T-helper 1 cell (primary cell): Measurements from ENCODE around the gene HK2.

Source experiments
- DNase-seq, 5 donors: peaks; one replicate each; pipeline ENCODE4 v3.0.0-alpha.2; 2012 to 2020

The HK2 gene

GRCh38 chr2:74857725-74858124 is 23.8 kb downstream of the HK2 start:
- no peak for DNase-seq

DNA sequence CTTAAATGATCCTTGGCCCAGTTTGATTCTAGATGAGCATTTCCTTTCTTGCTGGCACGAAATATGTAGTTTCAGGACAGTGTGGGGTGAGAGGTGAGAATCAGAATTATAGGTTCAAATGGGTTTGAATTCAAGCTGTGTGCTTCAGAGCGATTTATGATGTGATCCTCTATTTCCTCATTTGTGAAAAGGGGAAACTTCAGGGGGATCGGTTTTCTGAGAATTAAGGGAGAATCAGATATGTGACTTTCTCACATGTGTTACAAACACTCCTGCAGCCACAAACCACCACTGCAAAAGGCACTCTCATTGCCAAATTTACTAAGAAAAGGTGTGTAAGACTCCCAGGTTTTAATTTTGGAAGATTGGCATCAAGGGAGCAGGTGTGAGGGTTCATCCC is 24.4 kb downstream of the HK2 start:
- no peak for DNase-seq

DNA sequence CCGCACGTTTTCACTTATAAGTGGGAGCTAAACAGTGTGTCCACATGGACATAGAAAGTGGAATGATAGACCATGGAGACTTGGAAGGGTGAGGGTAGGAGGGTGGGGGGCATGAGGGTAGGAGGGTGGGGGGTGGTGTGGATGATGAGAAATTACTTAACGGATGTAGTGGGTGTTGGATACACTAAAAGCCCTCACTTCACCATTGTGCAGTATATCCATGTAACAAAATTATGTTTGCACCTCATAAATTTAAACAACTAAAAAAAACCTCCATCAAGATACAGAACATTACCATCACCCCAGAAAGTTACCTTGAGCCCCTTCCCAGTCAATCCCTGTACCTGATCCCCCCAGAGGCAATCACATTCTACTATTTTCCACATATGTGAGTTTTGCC is 26.2 kb downstream of the HK2 start:
- no peak for DNase-seq

GRCh38 chr2:74860521-74860920 is 26.6 kb downstream of the HK2 start:
- no peak for DNase-seq

GRCh38 chr2:74861531-74861930 is 27.6 kb downstream of the HK2 start:
- DNase-seq = no peak

- DNase-seq = no peak
Observed at GRCh38 chr2:74862020-74862964, 28.4 kb downstream of the HK2 start.

DNA sequence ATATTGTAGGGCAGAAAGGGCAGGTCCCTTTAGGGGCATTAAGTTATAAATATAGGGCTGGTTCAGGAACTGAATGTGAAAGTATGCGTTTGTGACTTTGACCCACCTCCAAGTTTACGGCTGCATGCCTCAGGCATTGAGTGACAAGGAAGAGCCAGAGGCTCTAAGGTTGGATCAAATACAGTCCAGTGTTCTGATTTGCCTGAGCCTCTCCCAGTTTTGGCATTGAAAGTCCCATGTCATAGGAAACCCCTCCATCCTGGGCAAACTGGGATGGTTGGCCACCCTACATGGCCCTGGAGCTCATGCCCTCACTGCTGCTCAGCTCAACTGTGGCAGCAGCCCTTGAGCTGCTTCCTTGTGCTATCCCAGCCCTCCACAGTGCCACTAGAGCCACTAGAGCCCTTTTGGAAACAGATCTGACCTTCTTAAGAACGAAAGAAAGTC is 29.9 kb downstream of the HK2 start:
- DNase-seq = no peak

GRCh38 chr2:74864728-74865722 is 31.1 kb downstream of the HK2 start:
- no peak for DNase-seq

DNA sequence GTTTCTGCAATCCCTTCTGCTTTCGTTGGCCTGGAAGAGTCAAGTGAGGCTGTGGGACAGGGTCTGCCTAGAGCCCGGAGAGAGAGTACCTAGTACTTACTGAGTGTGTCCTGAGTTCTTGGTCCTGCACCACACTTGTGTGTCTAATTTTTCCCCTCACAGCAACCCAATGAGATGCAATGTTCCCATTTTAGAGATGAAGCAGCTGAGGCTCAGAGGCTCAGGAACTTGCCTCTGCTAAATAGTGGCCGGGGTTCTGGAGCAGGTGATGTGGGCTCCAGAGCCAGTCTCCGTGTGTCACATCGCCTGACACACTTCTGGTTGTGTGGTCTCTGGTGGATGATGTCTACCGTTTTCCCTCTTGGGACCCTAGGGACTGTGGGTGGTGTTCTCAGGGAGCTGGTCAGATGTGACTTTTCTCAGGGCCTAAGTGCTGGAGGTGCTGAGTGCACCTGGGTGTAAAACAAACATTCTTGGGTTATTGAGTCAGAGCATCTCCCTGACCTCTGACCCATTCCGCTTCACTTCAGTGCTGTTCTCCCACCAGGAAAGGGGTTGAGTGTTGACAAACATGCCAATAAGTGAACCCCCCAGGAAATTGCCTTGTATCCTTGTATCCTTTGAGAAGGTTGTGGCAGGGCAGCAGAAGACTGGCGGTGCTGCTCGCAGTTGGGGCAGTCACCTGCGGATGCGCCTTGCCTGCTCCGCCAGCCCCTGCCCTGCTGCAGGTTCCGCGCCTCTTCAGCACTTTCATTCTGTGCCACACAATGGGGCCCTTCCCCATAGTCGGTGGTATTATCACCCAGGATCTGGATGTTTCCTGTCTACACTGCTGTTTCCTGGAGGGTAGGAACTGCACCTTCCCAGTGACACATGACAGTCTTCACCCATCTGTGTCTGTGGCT is 32.1 kb downstream of the HK2 start:
- no peak for DNase-seq

DNA sequence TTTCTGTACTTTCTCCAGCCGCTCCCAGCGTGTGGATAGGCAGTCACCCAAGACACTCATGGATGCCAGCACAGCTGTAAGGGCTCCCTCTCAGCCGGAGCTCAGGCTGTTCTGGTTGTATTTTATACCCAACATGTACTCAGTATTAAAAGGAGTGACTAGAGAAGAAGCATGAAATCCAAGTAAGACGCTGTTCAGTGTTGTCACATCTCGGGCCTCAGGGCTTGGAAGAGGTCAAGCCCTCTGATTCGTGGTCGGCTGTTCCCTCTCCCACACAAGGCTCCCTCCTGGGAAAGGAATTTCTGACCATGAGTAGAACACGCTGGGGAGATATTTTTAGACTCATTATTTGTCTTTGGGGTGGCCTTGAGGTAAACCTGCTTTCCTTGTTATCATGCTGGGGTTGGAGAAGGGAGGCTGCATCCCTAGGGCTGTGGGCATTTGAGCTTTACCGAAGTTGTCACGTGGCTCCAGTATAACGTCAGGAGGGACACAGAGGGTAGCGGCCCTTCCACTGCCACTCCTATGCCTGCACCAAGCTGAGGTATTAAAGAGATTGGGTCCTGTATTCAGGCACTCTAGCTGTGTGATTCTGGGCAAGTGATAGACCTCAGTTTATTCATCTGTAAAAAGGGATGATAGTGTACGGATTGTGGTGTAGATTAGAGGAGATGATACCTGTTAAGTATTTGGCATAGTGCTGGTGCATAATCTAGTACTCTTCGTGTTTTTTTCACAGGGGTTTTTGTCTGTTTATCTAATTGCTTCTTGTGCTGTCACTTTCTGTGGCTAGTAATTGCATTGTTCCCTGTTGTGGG is 34.1 kb downstream of the HK2 start:
- DNase-seq = no peak

- no peak for DNase-seq
Observed at GRCh38 chr2:74869517-74869916, 35.6 kb downstream of the HK2 start.

- DNase-seq = no peak
Observed at GRCh38 chr2:74870951-74871350, 37.0 kb downstream of the HK2 start.

DNA sequence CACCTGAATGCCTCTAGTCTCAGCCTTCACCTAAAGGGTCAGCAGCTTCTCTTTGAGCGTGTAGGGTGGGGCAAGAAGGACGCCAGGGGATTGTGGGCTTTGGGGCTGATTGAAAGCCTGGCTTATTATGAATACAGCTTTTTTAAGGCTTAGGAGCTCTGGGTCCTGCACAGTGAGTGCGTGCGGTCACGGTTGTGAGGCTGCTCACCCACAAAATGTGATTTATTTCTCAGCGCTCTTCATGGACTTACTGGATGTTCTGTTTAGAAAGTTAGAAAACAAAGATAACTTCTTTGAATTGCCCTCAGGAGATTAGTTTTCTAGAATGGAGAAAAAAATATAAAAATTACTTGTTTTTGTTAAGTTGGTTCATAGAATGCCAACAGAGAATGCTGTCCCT is 37.5 kb downstream of the HK2 start:
- no peak for DNase-seq

DNA sequence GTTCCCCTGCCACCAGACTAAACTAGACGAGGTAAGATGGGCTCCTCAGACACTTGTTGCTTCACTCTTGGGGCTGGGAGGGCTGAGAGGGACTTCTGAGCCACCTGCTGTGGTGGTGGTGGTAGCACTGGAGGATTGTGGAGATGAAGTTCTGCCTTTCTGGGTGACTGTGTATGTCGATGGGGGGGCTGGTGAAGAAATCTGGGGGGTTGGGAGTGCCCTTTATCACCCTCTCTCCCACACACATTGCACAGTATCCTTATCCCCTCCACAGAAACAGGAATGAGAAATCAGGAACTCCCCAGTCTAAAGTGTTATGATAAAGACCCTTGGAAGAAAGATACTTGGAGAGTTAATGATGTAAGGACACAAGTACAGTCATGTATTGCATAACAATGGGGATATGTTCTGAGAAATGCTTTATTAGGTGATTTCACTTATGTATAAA is 38.5 kb downstream of the HK2 start:
- no peak for DNase-seq

- DNase-seq = no peak
Observed at GRCh38 chr2:74873012-74873665, 39.2 kb downstream of the HK2 start.

DNA sequence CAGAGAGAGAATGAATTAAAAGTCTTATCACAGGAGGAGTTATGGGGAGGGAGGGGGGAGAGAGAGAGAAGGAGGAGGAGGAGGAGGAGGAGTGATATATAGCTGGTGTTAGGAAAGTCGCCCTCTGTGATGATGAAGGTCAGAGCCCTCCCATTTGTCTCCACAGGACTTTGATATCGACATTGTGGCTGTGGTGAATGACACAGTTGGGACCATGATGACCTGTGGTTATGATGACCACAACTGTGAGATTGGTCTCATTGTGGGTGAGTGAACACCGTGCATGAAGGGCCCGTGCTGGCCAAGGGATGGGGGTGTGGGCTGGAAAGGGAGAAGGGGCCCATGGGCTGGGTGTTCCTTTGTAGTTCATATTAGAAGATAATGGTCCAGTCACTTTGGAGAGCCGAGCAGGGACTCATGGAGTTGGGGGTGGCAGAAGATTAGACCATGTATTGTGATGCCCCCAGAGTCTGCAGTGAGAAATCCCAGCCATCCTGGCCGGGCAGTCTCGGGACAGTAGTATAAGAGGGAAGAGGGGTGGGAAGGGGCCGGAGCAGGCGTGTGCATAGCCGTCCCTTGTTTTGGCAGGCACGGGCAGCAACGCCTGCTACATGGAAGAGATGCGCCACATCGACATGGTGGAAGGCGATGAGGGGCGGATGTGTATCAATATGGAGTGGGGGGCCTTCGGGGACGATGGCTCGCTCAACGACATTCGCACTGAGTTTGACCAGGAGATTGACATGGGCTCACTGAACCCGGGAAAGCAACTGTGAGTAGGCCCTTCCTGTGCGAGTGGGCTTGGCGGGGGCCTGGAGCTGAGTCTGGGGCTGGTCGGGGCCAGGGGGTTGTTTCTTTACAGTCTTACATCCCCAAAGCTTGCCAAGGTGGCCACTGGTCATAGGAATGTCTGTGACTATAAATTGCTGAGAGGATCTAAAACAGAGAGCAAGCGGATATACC is 40.0 kb downstream of the HK2 start:
- DNase-seq = no peak

GRCh38 chr2:74876081-74876886 is 42.4 kb downstream of the HK2 start:
- DNase-seq = peak in 4 of 5 donors; percentile 15 to 59 (median 41)

- DNase-seq = no peak
Observed at GRCh38 chr2:74877376-74877775, 43.4 kb downstream of the HK2 start.
